Ishikawa (cell line): ENCODE results near the gene ZNF239.

Experiments used
- CEBPB ChIP-seq: IDR thresholded peaks from 2 replicates; pipeline ENCODE4 v1.6.1; 2012
- CREB1 ChIP-seq: IDR thresholded peaks from 2 replicates; pipeline ENCODE4 v1.6.1; 2012; ENCODE audit warnings: low read depth
- EGR1 ChIP-seq: IDR thresholded peaks from 2 replicates; pipeline ENCODE4 v1.6.1; 2012
- EP300 ChIP-seq: IDR thresholded peaks from 2 replicates; pipeline ENCODE4 v1.6.1; 2012; ENCODE audit warnings: borderline replicate concordance
- FOXM1 ChIP-seq: IDR thresholded peaks from 2 replicates; pipeline ENCODE4 v1.6.1; 2012; ENCODE audit warnings: low read depth, borderline replicate concordance
- MAX ChIP-seq: IDR thresholded peaks from 2 replicates; pipeline ENCODE4 v1.6.1; 2012
- NFIC ChIP-seq: IDR thresholded peaks from 2 replicates; pipeline ENCODE4 v1.6.1; 2012
- RAD21 ChIP-seq: IDR thresholded peaks from 2 replicates; pipeline ENCODE4 v1.6.1; 2012; ENCODE audit warnings: low read depth
- REST ChIP-seq: IDR thresholded peaks from 2 replicates; pipeline ENCODE4 v1.6.1; 2012; ENCODE audit warnings: low read depth, mild to moderate bottlenecking
- TAF1 ChIP-seq: IDR thresholded peaks from 2 replicates; pipeline ENCODE4 v1.6.1; 2012; ENCODE audit warnings: low read depth, mild to moderate bottlenecking
- TCF12 ChIP-seq: IDR thresholded peaks from 2 replicates; pipeline ENCODE4 v1.6.1; 2012; ENCODE audit warnings: low read depth
- TEAD4 ChIP-seq: IDR thresholded peaks from 2 replicates; pipeline ENCODE4 v1.6.1; 2012
- USF1 ChIP-seq: IDR thresholded peaks from 2 replicates; pipeline ENCODE4 v1.6.1; 2012
- YY1 ChIP-seq: IDR thresholded peaks from 2 replicates; pipeline ENCODE4 v1.6.1; 2012; ENCODE audit warnings: low read depth
- ZBTB7A ChIP-seq: IDR thresholded peaks from 2 replicates; pipeline ENCODE4 v1.6.1; 2012; ENCODE audit warnings: low read depth

ZNF239 gene

GRCh38 chr10:43570971-43571370 lies 3.4 kb downstream of the ZNF239 start:
- TF ChIP-seq TCF12 (no peak), CEBPB (no peak), NFIC (no peak), USF1 (no peak), EP300 (no peak), CREB1 (no peak), REST (no peak), EGR1 (no peak), RAD21 (no peak)

GRCh38 chr10:43569681-43570080 lies 4.7 kb downstream of the ZNF239 start:
- no peak for TF ChIP-seq EP300
- TF ChIP-seq TCF12: no peak
- no peak for TF ChIP-seq REST
- TF ChIP-seq ZBTB7A: no peak
- TF ChIP-seq NFIC: no peak

GRCh38 chr10:43557214-43557613 lies 17.2 kb downstream of the ZNF239 start:
- TF ChIP-seq EGR1 (no peak), TAF1 (no peak), FOXM1 (no peak), TCF12 (no peak), TEAD4 (no peak), USF1 (no peak), MAX (no peak), NFIC (no peak), RAD21 (no peak), CEBPB (no peak), REST (no peak), CREB1 (no peak)

- no peak for TF ChIP-seq REST
- TF ChIP-seq FOXM1: no peak
- no peak for TF ChIP-seq NFIC
- TF ChIP-seq ZBTB7A: no peak
- TF ChIP-seq TAF1: no peak
- TF ChIP-seq EGR1: no peak
- no peak for TF ChIP-seq TCF12
- TF ChIP-seq EP300: no peak
- no peak for TF ChIP-seq MAX
- TF ChIP-seq RAD21: no peak
- no peak for TF ChIP-seq YY1
- TF ChIP-seq CREB1: no peak
- no peak for TF ChIP-seq USF1
- TF ChIP-seq CEBPB: no peak
- no peak for TF ChIP-seq TEAD4
Measured at GRCh38 chr10:43524434-43525247, 49.8 kb downstream of the ZNF239 start.
